AG04450 (cell line): ENCODE results near the gene EYA4. TPM values are rescaled to one million over a fixed set of nuclear protein-coding genes. Genes with fewer than 3 reads are reported as not detected.

Experiments used
- CTCF ChIA-PET: fragments of 300-600, 350-600 bp; formaldehyde crosslinking; extraction: SDS; loops from one replicate; lab custom pipeline; 2022; ENCODE audit warnings: antibody characterized with exemption, inconsistent platforms; lab: Charles Lee
- POLR2A ChIA-PET: fragments of 350-600 bp; formaldehyde crosslinking; extraction: SDS; loops from one replicate; lab custom pipeline; 2021; ENCODE audit warnings: antibody characterized with exemption, inconsistent platforms; lab: Yijun Ruan, JAX
- DNase-seq: peaks from one replicate; pipeline ENCODE4 v3.0.0-alpha.2; 2011; ENCODE audit warnings: low read depth, low spot score
- H3K27ac ChIP-seq: one replicate; pipeline ENCODE4 v1.5.1; 2012; ENCODE audit warnings: low read depth, low read length, control low read depth
- H3K27me3 ChIP-seq: one replicate; pipeline ENCODE4 v1.6.0; 2012; ENCODE audit warnings: low read length; ENCODE audit not compliant: control insufficient read depth, insufficient read depth
- H3K4me3 ChIP-seq: 2 replicates; pipeline ENCODE4 v1.5.1; 2011; ENCODE audit warnings: mild to moderate bottlenecking, low read depth, low read length, control low read depth
- H3K9me3 ChIP-seq: 2 replicates; pipeline ENCODE4 v1.5.1; 2012; ENCODE audit warnings: low read length; ENCODE audit not compliant: control insufficient read depth, insufficient read depth
- polyA minus RNA-seq: library from RNA; depleted of rRNA, polyadenylated mRNA; stranded (reverse); fragments of >200 nt; gene quantifications from 2 replicates; pipeline ENCODE4 v1.2.3, GENCODE V29; 2011; rRNA and poly(A)+ RNA removed
- polyA plus RNA-seq: library from polyadenylated mRNA; depleted of rRNA; stranded (reverse); fragments of >200 nt; gene quantifications from 2 replicates; pipeline ENCODE4 v1.2.3, GENCODE V29; 2011; rRNA removed
- TF ChIP-seq, protein P1 (sequence below): IDR thresholded peaks from 2 replicates; pipeline ENCODE4 v1.5.1; 2011; ENCODE audit warnings: low read depth, low read length, control low read depth, inconsistent platforms

The EYA4 gene, protein sequence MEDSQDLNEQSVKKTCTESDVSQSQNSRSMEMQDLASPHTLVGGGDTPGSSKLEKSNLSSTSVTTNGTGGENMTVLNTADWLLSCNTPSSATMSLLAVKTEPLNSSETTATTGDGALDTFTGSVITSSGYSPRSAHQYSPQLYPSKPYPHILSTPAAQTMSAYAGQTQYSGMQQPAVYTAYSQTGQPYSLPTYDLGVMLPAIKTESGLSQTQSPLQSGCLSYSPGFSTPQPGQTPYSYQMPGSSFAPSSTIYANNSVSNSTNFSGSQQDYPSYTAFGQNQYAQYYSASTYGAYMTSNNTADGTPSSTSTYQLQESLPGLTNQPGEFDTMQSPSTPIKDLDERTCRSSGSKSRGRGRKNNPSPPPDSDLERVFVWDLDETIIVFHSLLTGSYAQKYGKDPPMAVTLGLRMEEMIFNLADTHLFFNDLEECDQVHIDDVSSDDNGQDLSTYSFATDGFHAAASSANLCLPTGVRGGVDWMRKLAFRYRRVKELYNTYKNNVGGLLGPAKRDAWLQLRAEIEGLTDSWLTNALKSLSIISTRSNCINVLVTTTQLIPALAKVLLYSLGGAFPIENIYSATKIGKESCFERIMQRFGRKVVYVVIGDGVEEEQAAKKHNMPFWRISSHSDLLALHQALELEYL
- polyA plus RNA-seq (30.9 and 37.8 TPM in 2 replicates), polyA minus RNA-seq (58.2 and 69.2 TPM in 2 replicates)

- Histone ChIP-seq H3K27ac (peak within 1 kb of the TSS; percentile 85), H3K4me3 (peak within 1 kb of the TSS; percentile 85), H3K9me3 (no peaks in the 10 kb centered on the region), H3K27me3 (no peaks in the 10 kb centered on the region)
- POLR2A ChIA-PET, result interaction anchor here (0.7 kb wide), 1 partner anchor 81 kb away, joined by 4 read pairs; no protein-coding TSS in a partner anchor
- CTCF ChIA-PET, result interaction anchor here (0.6 kb wide), 1 partner anchor 223 kb away, joined by 11 read pairs; no protein-coding TSS in a partner anchor
- TF ChIP-seq, protein P1, sequence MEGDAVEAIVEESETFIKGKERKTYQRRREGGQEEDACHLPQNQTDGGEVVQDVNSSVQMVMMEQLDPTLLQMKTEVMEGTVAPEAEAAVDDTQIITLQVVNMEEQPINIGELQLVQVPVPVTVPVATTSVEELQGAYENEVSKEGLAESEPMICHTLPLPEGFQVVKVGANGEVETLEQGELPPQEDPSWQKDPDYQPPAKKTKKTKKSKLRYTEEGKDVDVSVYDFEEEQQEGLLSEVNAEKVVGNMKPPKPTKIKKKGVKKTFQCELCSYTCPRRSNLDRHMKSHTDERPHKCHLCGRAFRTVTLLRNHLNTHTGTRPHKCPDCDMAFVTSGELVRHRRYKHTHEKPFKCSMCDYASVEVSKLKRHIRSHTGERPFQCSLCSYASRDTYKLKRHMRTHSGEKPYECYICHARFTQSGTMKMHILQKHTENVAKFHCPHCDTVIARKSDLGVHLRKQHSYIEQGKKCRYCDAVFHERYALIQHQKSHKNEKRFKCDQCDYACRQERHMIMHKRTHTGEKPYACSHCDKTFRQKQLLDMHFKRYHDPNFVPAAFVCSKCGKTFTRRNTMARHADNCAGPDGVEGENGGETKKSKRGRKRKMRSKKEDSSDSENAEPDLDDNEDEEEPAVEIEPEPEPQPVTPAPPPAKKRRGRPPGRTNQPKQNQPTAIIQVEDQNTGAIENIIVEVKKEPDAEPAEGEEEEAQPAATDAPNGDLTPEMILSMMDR, result 0 out of 2 replicates have a peak, but pooled peaks have one; percentile 6
- DNase-seq, result no peak
These were observed at the start of gene EYA4 for GRCh38 chr6:133241086-133241900. Gene EYA4 (plus strand): TSS chr6:133241357. CDS start chr6:133274781, 33,424 bp downstream.

DNA sequence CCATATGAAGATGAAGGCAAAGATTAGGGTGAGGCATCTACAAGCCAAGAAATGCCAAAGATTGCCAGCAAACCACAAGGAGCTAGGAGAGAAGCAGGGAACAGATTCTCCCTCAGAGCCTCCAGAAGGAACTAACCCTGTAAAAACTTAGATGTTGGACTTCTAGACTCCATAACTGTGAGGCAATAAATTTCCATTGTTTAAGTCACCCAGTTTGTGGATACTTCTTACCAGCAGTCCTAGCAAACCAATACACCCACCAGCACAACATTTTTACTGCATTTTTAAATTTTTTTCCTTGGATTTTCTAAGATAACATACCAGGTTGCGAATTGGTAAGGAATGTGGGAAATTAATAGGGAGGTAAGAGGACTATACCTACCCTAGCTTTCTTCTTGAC, 47.8 kb upstream of the EYA4 start:
- TF ChIP-seq, protein P1, result no peak
- no peak for DNase-seq

DNA sequence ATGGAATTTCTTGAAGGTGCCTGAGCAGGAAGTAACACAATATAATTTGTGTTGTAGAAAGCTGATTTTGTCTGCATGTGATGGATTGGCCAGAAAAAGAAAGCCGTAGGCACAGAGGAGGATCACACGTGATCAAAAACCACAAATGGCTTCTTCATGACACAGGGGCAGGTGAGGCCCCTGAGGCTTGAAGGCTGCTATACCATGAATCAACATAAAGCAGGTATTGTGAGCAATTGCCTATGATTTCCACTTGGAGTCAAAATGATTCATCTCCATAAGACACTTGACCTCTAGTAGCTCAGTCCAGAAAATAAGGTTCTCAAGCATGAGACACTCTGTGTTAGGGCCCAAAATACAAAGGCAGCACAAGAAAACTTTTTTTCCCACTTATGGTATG, 42.4 kb upstream of the EYA4 start:
- TF ChIP-seq, protein P1, result no peak
- Histone ChIP-seq H3K9me3 (no peaks in the 10 kb centered on the region), H3K4me3 (no peak overlapping the region), H3K27me3 (no peaks in the 10 kb centered on the region), H3K27ac (no peak overlapping the region)
- ChIA-PET POLR2A (no interaction called here), CTCF (no interaction called here)
- no peak for DNase-seq

More for the DNA sequence above, 47.8 kb upstream of the EYA4 start:
- CTCF ChIA-PET, result interaction anchor here (1.3 kb wide), 1 partner anchor 730 kb away, joined by 6 read pairs; no protein-coding TSS in a partner anchor
- no peak overlapping the region for H3K4me3 ChIP-seq
- no peaks in the 10 kb centered on the region for H3K27me3 ChIP-seq
- H3K27ac ChIP-seq, result no peak overlapping the region
- no peaks in the 10 kb centered on the region for H3K9me3 ChIP-seq
- POLR2A ChIA-PET, result interaction anchor here (0.6 kb wide), 1 partner anchor 1323 kb away, joined by 3 read pairs; no protein-coding TSS in a partner anchor

DNA sequence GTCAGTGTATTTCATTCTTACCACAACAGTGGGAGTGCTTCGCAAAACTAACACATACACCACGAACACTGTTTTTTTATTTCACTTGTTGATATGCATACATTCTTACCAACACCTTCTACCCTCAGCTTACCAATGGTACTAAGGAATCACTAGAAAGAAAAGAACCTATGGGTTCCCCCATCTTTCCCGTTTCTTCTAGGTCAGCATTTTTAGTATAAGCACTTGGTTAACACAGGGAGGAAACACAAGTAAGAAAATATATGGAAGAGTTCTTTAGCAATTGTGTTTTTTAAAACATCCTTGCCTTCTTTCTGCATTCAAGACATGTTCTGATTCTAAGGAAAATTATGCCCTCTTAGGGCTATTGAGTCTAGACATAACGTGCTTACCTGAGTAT, 39.9 kb upstream of the EYA4 start:
- POLR2A ChIA-PET, result no interaction called here
- no peaks in the 10 kb centered on the region for H3K27me3 ChIP-seq
- no peak overlapping the region for H3K27ac ChIP-seq
- H3K9me3 ChIP-seq, result no peaks in the 10 kb centered on the region
- TF ChIP-seq, protein P1, result no peak
- no peak overlapping the region for H3K4me3 ChIP-seq
- no peak for DNase-seq
- CTCF ChIA-PET, result interaction anchor here (0.7 kb wide), 1 partner anchor 312 kb away, joined by 3 read pairs; no protein-coding TSS in a partner anchor
